Peyer's patch (tissue), 4 donors: ENCODE results near the gene C3orf49. TPM values are rescaled to one million over a fixed set of nuclear protein-coding genes. Genes with fewer than 3 reads are reported as not detected.

ENCODE experiments used
- DNase-seq, 3 donors: peaks; one replicate each; pipeline ENCODE4 v3.0.0-alpha.2; 2017 to 2019
- H3K27ac ChIP-seq, 4 donors: fragments of 200-600 bp; sonication (generic); one replicate each; pipeline ENCODE4 v1.5.1; 2016 to 2019
- H3K27me3 ChIP-seq, 2 donors: fragments of 200-600 bp; sonication (generic); one replicate each; pipeline ENCODE4 v1.5.1; 2019
- H3K36me3 ChIP-seq, 3 donors: fragments of 200-600 bp; sonication (generic); one replicate each; pipeline ENCODE4 v1.5.1; 2016 to 2019
- H3K4me1 ChIP-seq, 4 donors: fragments of 200-600 bp; sonication (generic); one replicate each; pipeline ENCODE4 v1.5.1; 2016 to 2019
- H3K4me3 ChIP-seq, 4 donors: fragments of 200-600 bp; sonication (generic); 1 replicate in 3 of 4; 2 replicates in 1 of 4; pipeline ENCODE4 v1.5.1; 2016 to 2019; ENCODE audit warnings: mild to moderate bottlenecking in 1 of 4
- H3K9me3 ChIP-seq, 4 donors: fragments of 200-600 bp; sonication (generic); one replicate each; pipeline ENCODE4 v1.5.1; 2016 to 2019; ENCODE audit warnings: mild to moderate bottlenecking in 1 of 4
- CTCF ChIP-seq, 6 experiments: fragments of 450-650 bp in 4 of 6; fragments of 200-600 bp in 2 of 6; sonication (generic) in 1 of 6; IDR thresholded peaks; one replicate each; pipeline ENCODE4 v1.5.1; 2017 to 2019; ENCODE audit warnings: antibody characterized with exemption in 6 of 6, mild to moderate bottlenecking in 3 of 6, moderate library complexity in 1 of 6
- POLR2A ChIP-seq, 2 donors: fragments of 450-650 bp; IDR thresholded peaks; one replicate each; pipeline ENCODE4 v1.5.1; 2017; ENCODE audit warnings: antibody characterized with exemption in 2 of 2, mild to moderate bottlenecking in 2 of 2, moderate library complexity in 2 of 2
- total RNA-seq, 4 donors: library from RNA; depleted of rRNA; stranded (reverse); fragments of >200 nt; gene quantifications; one replicate each; pipeline ENCODE4 v1.1.0, GENCODE V29; 2016

Gene C3orf49
- total RNA-seq, 4 donors from 2014 or later = not detected

GRCh38 chr3:63849175-63849574 lies 30.1 kb downstream of the C3orf49 start:
- no peak for DNase-seq
- Histone ChIP-seq H3K36me3 (no peaks in the 10 kb centered on the region), H3K27ac (no peak overlapping the region), H3K9me3 (no peaks in the 10 kb centered on the region), H3K4me1 (no peaks in the 10 kb centered on the region), H3K27me3 (no peaks in the 10 kb centered on the region), H3K4me3 (no peak overlapping the region)
- TF ChIP-seq CTCF (IDR thresholded peaks at IDR 0.05) = no peak

DNA sequence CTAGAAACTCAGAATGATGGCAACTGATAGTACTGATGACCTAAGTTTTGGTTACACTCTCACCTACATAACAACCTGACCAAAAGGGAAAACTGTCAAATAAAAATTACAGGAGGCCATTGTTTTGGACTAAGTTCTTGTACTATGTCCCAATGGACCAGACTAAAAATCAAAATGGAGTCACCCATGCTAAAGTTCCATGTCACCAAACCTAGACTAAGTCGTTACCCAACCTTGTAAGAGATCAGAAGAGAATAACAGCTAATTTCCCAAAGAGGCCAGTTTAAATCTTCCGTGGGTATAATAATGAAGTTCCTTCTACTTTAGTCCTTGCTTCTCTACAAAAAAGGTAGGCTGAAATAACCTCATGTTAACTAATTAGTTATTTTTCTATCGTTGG lies 32.2 kb downstream of the C3orf49 start:
- no peak for DNase-seq
- Histone ChIP-seq H3K27me3 (no peaks in the 10 kb centered on the region), H3K9me3 (no peaks in the 10 kb centered on the region), H3K4me3 (no peak overlapping the region), H3K36me3 (no peaks in the 10 kb centered on the region), H3K27ac (no peak overlapping the region), H3K4me1 (no peaks in the 10 kb centered on the region)
- TF ChIP-seq CTCF (IDR thresholded peaks at IDR 0.05) = no peak
- no peak for TF ChIP-seq POLR2A (IDR thresholded peaks at IDR 0.05)

- Histone ChIP-seq H3K36me3 (no peaks in the 10 kb centered on the region), H3K9me3 (no peaks in the 10 kb centered on the region), H3K4me1 (no peaks in the 10 kb centered on the region), H3K27ac (no peak overlapping the region), H3K4me3 (no peak overlapping the region), H3K27me3 (no peaks in the 10 kb centered on the region)
- no peak for TF ChIP-seq CTCF (IDR thresholded peaks at IDR 0.05)
- no peak for TF ChIP-seq POLR2A (IDR thresholded peaks at IDR 0.05)
- no peak for DNase-seq
These were observed 34.0 kb downstream of the C3orf49 start for GRCh38 chr3:63853106-63853505.

- Histone ChIP-seq H3K9me3 (no peaks in the 10 kb centered on the region), H3K27me3 (no peaks in the 10 kb centered on the region), H3K4me1 (no peaks in the 10 kb centered on the region), H3K4me3 (no peak overlapping the region), H3K36me3 (no peaks in the 10 kb centered on the region), H3K27ac (no peak overlapping the region)
- TF ChIP-seq POLR2A (IDR thresholded peaks at IDR 0.05) (no peak), CTCF (IDR thresholded peaks at IDR 0.05) (no peak)
- no peak for DNase-seq
These were observed 36.3 kb downstream of the C3orf49 start for GRCh38 chr3:63855333-63855940.

- Histone ChIP-seq H3K27ac (no peak overlapping the region), H3K36me3 (no peaks in the 10 kb centered on the region), H3K27me3 (no peaks in the 10 kb centered on the region), H3K9me3 (no peaks in the 10 kb centered on the region), H3K4me3 (no peak overlapping the region), H3K4me1 (peaks cover 0 to 2% (median 0%) of the 10 kb centered on the region in 4 donors)
- TF ChIP-seq CTCF (IDR thresholded peaks at IDR 0.05) (no peak), POLR2A (IDR thresholded peaks at IDR 0.05) (no peak)
- DNase-seq = no peak
These were observed 38.2 kb downstream of the C3orf49 start for GRCh38 chr3:63857311-63857710.

GRCh38 chr3:63860776-63861175 lies 41.7 kb downstream of the C3orf49 start:
- no peaks in the 10 kb centered on the region for H3K27me3 ChIP-seq
- H3K4me3 ChIP-seq = no peak overlapping the region
- no peak for DNase-seq
- no peak overlapping the region for H3K27ac ChIP-seq
- no peaks in the 10 kb centered on the region for H3K9me3 ChIP-seq
- H3K36me3 ChIP-seq = no peaks in the 10 kb centered on the region
- peaks cover 0 to 8% (median 4%) of the 10 kb centered on the region in 4 donors for H3K4me1 ChIP-seq
- TF ChIP-seq POLR2A (IDR thresholded peaks at IDR 0.05) = no peak
- TF ChIP-seq CTCF (IDR thresholded peaks at IDR 0.05) = no peak
